ENCODE data around the gene MADCAM1.

MADCAM1 gene

GRCh38 chr19:533364-534058 lies 37.2 kb downstream of the MADCAM1 start:
- DNase-seq, result no peak

DNA sequence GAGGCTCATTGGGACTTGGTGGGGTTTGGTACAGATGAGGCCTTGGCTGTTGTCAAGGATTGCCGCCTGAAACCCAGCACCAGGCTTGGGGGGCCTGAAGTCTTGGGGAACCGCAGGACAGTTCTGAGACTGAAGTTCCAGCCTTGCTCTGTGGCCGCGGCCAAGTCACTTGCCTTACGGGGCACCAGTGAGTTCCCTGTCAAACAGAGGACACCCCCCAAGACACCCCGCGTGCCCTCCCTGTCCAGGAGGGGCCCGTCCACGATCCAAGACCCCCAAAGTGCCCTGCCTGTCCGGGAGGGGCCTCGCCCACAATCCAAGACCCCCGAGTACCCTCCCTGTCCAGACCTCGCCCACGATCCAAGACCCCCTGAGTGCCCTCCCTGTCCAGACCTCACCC lies 37.8 kb downstream of the MADCAM1 start:
- DNase-seq, result no peak

DNA sequence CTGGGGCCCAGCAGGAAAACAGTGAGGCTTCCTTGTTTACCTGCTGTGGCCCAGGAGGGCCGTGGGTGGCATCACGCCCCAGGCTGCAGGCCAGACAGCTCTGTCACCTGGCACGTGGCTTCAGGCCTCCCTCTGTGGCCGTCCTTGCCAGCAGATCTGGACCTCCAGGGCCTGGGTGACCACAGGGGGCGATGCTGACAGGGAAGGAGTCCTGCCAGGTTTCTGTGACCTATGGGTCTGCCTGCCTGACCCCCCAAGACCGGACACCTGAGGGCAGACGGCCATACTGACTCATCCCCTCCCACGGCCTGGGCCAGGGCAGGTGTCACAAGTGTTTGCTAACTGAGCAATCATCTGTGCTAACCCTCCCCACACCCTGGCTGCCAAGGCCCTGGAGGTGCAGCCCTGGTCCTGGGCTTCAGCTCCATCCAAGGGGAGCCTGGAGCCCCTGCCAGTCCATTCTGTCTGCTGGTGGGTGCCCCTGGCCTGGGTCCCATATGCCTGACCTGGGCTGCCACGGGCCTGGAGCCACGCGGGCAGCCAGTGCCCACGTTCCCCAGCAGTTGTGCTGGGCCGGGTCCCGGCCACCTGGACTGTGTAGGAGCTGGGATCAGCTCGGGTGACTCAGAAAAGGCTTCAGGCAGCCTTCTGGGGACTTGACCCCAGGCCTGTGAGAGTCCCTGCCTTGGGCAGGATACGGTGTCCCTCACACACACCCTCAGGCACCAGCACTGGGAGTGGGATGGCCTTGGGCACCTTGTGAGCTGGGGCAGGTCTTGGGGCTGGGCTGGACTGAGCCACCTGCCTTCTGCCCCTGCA lies 38.9 kb downstream of the MADCAM1 start:
- no peak for DNase-seq

DNA sequence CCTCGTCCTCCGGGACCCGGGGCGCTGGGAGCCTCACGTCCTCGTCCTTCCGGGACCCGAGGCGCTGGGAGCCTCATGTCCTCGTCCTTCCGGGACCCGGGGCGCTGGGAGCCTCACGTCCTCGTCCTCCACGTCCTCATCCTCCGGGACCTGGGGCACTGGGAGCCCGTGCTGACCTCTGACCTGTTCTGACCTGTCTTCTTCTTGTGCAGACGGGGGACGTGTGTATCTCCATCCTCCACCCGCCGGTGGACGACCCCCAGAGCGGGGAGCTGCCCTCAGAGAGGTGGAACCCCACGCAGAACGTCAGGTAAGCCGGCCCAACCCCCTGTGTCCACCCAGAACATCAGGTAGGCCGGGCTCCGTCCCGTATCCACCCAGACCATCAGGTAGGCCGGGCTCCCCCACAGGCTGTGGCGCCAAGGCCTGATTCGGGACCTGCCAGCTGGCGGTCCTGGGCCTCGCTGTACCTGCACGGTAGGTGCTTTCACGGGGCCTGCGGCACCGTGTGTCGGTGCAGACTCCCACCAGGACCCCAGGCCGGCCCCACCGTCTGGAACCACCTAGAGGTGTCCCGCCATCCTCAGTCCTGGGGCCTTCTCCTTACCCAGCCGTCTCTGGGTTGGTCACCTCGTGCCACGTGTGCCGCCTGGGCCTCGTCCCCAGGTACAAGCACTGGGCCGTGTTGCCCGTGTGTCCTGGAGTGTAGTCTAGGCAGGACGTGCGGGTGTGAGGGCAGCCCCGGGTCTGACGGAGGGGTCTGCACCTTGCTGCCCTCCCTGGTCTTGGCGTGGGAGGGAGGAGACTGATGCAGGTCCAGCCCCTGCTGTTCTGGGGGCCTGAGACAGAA lies 40.0 kb downstream of the MADCAM1 start:
- no peak for DNase-seq

- DNase-seq, result no peak
Observed at GRCh38 chr19:536881-537404, 40.7 kb downstream of the MADCAM1 start.

DNA sequence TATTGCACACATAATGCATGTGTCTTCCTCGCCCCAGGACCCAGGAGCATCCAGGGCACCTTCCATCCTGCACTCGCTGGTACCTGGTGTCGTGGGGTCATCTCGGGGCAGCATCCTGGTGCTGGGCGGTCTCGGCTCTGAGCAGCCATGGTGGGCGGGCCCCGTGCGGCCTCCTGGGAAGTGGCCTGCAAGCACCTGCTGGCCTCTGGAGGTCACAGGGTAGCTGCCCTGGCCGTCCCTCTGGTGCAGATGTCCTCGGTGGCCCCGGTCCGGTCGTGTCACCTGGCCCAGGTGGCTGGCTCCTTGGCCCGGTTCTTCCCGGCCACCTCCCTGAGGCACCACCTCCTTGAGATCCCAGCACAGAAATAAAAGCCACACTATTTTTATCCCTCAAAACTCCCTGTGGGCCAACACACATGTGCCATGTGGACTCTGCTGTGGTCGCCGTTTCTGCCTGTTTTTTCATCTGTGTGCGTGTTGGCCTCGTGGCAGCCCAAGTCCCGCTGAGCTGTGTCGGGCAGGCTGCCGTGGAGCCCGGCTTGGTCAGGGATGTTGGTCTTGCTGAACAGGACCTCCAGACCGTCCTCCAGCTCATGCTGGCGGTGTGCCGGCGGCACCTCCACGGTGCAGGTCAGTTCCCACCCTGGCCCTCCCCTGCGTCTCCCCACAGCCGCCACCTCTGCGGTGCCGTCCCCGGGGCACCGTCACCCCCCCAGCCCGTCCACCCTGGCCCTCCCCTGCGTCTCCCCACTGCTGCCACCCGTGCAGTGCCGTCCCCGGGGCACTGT lies 42.5 kb downstream of the MADCAM1 start:
- no peak for DNase-seq

DNA sequence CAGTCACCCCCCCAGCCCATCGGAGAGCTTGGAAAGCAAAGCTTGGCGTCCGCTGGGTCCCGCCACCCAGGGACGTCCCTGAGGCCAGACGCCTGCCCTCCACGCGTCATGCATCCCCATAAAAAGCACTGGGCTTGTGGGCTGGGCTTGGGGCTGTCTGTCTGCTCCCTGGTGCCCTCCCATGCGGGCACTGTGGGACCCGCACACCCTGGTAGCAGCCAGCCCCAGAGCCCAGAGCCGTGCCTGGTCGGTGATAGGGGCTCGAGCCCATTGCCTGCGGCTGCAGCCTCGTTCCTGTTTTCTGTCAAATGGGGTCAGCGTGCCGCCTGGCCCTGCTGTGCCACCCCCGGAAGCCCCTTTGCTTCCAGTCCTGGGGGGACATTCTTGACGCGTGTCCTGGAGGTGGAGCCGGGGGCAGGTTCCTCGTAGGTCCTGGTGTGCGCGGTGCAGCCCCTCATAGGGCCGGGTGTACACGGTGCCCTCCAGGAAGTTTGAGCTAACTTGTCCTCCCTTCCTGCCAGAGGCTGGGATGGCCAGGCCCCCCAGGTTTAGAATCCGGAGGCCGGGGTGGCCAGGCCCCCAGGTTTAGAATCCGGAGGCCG lies 43.2 kb downstream of the MADCAM1 start:
- no peak for DNase-seq

DNA sequence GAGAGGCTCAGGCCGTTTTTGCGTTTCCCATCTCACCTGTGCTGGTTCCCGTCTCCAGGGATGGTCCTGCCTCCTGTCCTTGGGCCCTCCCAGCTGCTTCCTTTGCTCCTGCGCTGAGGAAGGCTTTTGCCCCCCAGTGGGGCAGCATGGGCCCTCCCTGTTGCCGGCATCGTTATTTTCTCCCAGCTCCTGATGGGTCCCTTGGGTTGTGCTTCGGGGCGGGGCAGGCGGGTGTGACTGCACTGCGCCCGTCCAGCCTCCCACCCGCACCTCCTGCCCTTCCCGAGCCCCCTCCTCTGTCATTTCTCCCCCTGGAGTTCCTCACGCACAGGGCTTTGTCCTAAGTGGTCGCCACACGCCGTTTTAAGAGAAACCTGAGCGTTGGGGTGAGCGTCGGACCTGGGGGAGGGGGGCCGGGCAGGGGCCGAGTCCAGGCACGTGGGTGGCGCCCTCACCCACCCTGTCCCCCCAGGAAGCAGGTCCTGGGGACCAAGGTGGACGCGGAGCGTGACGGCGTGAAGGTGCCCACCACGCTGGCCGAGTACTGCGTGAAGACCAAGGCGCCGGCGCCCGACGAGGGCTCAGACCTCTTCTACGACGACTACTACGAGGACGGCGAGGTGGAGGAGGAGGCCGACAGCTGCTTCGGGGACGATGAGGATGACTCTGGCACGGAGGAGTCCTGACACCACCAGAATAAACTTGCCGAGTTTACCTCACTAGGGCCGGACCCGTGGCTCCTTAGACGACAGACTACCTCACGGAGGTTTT lies 44.8 kb downstream of the MADCAM1 start:
- DNase-seq, result no peak

GRCh38 chr19:541699-542098 lies 45.4 kb downstream of the MADCAM1 start:
- DNase-seq, result no peak

DNA sequence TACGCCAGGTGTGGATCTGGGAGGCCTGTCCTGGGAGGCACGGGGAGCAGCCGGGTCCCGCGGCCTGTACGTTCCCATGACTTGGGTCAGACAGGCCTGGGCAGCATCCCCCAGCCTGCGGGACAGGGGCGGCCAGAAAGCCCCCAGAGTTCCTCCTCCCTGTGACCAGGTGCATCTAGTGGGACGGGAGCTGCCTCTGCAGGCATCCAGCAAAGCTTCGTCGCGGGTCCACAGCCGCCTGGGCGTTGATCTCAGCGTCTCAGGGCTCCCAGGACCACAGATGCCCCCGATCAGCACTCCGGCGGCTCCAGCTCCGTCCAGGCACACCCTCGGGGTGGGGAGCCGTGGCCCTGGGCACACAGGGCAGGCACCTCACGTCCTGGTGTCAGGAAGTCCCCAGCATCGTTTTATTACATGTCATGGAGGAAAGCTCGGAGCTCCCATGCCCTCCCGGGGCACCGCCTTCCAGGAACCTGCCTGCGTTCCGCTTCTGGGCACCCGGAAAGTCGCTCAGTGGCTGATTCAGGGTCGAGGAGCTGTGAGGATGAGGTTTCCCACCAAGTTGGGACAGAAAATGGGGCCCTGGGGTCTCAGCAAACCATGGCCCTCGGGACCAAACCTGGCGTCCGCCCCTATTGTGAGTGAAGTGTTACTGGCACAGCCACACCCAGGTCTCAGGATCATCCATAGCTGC lies 46.0 kb downstream of the MADCAM1 start:
- no peak for DNase-seq

DNA sequence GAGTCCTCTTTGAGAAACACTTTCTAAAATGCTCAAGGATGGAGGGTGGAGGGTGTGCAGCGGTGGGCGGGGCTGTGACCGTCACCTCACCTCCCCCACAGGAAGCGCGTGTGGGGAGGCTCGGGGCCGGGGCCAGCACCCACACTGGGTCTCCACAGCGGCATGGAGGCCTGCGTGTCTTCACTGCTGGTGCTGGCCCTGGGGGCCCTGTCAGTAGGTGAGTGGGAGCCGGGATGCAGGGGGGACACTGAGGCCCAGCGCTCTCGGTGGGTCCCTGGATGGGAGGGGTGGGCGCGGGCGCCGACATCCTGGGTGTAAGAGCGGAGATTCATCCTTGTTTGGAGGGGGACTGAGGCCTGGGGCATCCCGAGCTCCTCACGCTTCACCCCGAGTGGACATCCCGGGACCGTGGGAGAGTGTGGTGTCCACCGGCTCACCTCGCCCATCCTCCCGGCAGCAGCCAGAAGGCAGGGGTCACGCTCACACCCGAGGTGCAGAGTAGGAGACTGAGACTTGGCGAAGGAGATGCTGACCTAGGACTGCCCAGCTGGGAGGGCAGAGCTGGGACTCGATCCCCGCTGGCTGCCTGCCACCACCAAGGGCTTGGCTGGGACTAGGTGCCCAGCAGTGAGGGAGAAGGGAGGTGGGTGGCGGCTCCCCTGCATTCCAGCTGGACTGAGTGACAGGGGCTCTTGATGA lies 47.8 kb downstream of the MADCAM1 start, which contains the start of gene GZMM:
Gene GZMM (plus strand): TSS at position 144 of the 699 bp plus-strand sequence. CDS start 19 bp downstream, at position 163.
- DNase-seq, result no peak

GRCh38 chr19:547117-547516 lies 50.8 kb downstream of the MADCAM1 start:
- DNase-seq, result no peak

- DNase-seq, result no peak
Observed at GRCh38 chr19:547836-548720, 51.8 kb downstream of the MADCAM1 start.

DNA sequence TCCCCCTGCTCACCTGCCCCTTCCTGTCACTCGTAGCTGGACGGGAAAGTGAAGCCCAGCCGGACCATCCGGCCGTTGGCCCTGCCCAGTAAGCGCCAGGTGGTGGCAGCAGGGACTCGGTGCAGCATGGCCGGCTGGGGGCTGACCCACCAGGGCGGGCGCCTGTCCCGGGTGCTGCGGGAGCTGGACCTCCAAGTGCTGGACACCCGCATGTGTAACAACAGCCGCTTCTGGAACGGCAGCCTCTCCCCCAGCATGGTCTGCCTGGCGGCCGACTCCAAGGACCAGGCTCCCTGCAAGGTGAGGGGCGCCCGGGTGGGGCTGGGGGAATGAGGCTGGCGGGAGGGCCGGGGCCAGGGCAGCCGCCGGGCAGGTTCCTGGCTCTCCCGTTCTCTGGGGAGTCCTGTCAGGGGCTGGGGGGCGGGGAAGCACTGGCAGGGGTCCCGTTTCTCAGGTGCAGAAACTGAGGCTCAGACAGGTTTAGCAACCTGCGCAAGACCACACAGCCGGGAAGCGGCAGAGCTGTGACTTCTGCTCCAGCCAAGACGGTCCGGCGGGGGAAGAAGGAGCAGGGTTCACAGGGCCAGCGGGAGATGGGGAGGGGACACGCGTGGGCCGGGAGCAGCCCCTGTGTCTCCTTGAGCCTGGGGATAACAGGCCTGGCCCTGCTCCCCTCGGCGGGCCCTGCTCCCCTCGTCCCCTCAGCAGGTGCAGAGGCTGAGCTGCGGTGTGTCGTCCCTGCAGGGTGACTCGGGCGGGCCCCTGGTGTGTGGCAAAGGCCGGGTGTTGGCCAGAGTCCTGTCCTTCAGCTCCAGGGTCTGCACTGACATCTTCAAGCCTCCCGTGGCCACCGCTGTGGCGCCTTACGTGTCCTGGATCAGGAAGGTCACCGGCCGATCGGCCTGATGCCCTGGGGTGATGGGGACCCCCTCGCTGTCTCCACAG lies 52.9 kb downstream of the MADCAM1 start:
- DNase-seq, result no peak

DNA sequence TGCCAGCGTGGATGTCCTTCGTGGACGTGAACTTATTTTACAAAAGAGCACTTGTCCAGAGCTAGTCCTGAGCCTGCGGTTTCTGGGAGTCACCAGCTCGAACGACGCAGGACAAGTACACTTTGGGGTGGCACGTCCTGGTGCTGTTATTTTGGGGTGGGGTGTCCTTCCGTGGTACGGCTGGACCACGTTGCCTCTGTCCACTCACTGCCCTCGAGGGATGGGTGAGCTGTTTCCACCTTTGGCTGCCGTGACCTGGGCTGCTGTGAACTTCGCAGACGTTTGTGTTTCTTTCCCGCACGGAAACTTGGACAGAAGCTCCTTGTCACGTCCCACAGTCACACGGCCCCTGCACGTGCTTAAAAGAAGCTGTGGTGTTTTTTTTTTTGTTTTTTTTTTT lies 58.5 kb downstream of the MADCAM1 start:
- DNase-seq, result no peak
